C4-2B (cell line): Measurements from ENCODE around the gene PLCL2.

ENCODE experiments used
- H3K27ac ChIP-seq: fragments of 450-650 bp; 2 replicates; pipeline ENCODE4 v1.5.1; 2017
- ZFX ChIP-seq: fragments of 450-650 bp; IDR thresholded peaks from 2 replicates; pipeline ENCODE4 v1.6.1; 2017
- TF ChIP-seq, protein P1 (sequence below): fragments of 450-650 bp; conservative IDR thresholded peaks from 2 replicates; pipeline ENCODE4 v1.5.1; 2017; ENCODE audit warnings: mild to moderate bottlenecking

The PLCL2 gene

DNA sequence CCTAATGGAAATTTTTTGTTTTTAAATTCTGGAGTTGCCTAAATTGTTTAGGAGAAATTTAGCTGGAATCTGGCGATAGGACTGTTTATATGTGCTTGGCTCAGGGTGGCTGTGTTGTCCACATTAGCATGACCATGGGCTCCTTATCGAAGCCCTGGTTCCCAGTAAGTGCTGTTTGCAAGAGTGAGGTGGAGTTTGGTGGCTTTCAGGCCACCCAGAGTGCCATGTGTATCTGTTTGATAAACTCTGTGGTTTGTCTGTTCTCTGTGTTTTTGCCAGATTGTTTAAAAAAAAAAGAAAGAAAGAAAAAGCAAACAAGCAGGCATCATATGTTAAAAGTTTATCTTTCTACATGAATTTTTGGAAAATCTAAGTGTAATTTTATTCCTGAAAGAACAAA is 51.5 kb downstream of the PLCL2 start:
- no peak overlapping the region for H3K27ac ChIP-seq
- TF ChIP-seq ZFX = no peak
- TF ChIP-seq, protein P1, sequence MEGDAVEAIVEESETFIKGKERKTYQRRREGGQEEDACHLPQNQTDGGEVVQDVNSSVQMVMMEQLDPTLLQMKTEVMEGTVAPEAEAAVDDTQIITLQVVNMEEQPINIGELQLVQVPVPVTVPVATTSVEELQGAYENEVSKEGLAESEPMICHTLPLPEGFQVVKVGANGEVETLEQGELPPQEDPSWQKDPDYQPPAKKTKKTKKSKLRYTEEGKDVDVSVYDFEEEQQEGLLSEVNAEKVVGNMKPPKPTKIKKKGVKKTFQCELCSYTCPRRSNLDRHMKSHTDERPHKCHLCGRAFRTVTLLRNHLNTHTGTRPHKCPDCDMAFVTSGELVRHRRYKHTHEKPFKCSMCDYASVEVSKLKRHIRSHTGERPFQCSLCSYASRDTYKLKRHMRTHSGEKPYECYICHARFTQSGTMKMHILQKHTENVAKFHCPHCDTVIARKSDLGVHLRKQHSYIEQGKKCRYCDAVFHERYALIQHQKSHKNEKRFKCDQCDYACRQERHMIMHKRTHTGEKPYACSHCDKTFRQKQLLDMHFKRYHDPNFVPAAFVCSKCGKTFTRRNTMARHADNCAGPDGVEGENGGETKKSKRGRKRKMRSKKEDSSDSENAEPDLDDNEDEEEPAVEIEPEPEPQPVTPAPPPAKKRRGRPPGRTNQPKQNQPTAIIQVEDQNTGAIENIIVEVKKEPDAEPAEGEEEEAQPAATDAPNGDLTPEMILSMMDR = no peak

DNA sequence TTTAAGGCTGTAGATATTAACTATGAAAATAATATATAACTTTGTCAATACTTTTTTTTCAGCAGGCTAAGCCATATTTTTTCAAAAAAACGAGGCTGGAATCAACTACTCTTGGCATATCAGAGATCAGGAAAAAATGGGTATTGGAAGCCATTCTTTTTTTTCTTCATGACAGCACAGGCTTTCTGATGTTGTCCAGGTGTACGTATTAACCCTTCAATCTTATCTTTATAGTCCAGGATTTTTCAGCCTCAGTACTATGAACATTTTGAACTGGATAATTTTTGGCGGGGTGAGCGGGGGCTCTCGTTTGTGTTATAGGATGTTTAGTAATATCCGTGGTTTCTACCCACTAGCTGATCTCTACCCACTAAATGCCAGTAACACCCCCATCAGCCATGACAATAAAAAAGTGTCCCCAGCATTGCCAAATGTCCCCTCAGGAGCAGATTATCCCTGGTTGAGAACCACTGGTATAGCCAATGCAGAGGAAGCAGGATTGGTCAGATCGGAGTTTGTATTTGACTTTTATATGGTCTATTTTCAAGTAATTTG is 52.0 kb downstream of the PLCL2 start:
- TF ChIP-seq, protein P1 = no peak
- no peak for TF ChIP-seq ZFX
- no peak overlapping the region for H3K27ac ChIP-seq

DNA sequence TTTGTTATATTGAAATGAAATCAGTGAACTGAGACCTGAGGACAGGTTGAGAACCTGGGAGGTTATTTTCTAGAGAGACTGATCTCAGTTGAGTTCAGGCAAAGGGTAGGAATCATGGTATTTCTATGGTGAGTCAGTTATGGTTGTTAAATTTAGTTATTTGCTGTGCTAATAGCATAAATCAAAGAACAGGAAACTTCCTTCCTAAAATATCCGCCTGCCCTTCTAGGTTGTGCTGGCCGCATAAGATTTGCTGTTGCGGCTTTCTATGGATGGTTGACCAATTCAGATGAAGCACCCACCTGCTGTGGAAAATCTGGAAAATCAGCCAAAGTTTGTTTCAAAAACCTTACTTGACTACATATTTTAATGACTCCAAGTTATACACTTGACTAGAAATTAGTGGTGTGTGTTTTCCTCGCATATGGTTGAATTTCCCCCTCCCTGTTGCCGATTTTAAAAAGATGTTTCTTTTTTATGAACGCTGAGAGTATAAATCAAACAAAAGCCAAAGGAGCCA is 52.6 kb downstream of the PLCL2 start:
- TF ChIP-seq, protein P1 = no peak
- no peak for TF ChIP-seq ZFX
- no peak overlapping the region for H3K27ac ChIP-seq

DNA sequence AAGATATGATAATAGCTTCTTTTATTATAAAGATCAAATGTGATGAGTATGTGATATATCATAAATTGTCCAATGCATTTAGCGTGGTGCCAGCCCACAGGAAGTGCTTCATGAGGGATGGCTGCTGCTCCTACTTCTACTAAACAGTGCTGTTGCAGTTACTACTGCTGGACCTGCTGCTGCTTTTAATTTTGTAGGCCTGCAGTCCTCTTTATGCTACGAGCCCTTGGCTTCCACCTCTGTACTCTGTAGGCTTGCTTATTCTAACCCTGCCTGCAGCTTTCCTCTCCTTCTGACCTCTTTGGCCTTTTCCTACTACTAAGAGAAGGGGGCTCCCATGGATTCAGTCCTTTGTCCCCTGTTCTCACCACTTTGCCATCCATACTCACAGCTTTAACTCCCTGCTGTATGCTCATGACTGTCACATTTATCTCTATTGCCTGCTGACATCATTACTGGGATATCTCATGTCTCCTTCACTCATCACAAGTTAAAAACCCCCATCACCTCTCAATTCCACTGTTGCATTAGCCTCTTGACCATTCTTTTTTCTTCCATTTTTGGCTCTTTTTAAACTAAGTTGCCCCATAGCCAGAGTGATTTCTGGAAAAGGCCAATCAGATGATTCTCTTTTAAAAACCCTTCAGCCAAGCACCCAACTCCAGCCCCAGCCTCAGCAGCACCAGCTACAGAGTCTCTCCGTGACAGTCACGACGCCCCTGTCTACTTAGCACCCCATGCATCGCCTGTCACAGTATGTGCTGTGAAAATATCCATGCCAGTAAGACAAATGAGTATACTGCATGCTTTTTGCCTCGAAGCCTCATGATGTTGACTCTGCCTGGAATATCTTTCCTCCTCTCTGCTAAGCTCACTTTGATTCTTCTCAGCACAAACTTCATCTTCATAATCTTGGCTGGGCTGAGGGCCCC is 56.3 kb downstream of the PLCL2 start:
- no peak for TF ChIP-seq ZFX
- TF ChIP-seq, protein P1 = no peak

DNA sequence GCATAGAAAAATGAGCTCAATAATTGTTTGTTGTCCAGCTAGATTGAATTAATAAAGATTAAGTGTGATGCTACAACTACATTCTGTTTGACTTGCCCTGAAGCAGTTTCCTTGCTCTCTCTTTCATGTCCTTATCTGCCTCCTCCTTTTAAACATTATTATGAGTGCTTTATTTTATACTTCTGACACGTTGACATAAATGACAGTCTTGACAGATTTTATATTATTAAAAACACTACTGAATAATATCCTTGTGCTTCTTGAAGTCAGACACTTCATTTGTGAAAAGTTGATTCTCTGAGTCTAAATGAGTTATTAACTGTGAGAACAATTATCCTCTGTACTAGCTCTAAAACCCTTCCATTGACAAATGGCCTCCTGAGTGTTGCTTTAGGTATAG is 58.2 kb downstream of the PLCL2 start:
- H3K27ac ChIP-seq = no peak overlapping the region
- no peak for TF ChIP-seq ZFX
- TF ChIP-seq, protein P1 = no peak

More for the DNA sequence above, 56.3 kb downstream of the PLCL2 start:
- H3K27ac ChIP-seq = no peak overlapping the region

DNA sequence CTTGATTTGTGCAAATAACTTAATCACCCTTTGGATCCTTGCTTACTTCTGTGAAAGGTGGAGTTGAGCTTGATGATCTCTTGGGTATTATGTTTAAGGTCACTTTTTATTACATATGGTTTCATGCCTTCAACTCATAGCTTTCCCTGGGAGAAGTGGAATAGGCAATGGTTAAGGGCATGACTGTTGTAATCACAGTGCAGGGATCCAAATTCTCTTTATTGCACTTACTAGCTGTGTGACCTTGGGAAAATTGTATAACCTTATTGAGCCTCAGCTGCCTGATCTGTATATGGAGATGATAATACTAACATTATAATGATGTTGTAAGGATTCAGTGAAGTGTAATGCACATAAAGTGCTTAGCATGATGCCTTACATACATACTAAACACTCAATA is 59.1 kb downstream of the PLCL2 start:
- H3K27ac ChIP-seq = no peak overlapping the region
- TF ChIP-seq, protein P1 = no peak
- TF ChIP-seq ZFX = no peak

DNA sequence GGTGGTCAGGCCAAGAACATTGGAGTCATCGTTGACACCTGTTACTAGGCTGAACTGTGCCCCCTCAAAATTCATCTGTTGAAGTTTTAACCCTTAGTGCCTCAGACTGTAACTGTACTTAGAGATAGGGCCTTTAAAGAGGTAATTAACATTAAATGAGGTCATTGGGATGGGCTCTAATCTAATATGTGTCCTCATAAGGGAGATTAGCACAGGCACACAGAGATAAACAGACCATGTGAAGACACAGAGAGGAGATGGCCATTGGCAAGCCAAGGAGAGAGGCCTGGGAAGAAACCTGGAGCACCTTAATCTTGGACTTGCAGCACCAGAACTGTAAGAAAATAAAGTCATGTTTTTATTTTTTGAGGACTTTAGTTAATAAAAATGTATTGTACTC is 59.6 kb downstream of the PLCL2 start:
- H3K27ac ChIP-seq = no peak overlapping the region
- TF ChIP-seq ZFX = no peak
- TF ChIP-seq, protein P1 = no peak
